SK-N-SH treated with all-trans-retinoic acid at 6 μM for 48 hours (cell line): Measurements from ENCODE around the gene VAT1L.
A peak's percentile ranks its signal among the peaks of the same experiment; 100 is the strongest.

ENCODE experiments used
- ATAC-seq: fragments of 200-7000 bp; cut with Tn5 transposase; 3 replicates; pipeline ENCODE4 v1.9.1; 2020; ENCODE audit warnings: mild to moderate bottlenecking, moderate library complexity
- ARNTL ChIP-seq: fragments of 450-650 bp; formaldehyde crosslinking; IDR thresholded peaks from 2 replicates; pipeline ENCODE4 v1.5.0; 2020; ENCODE audit warnings: low read depth, mild to moderate bottlenecking, moderate library complexity, borderline replicate concordance
- BACH2 ChIP-seq: fragments of 250-450 bp; sonication (Bioruptor Pico); IDR thresholded peaks from 2 replicates; pipeline ENCODE4 v1.9.0; 2021; ENCODE audit warnings: mild to moderate bottlenecking, borderline replicate concordance
- CSDC2 ChIP-seq: fragments of 250-450 bp; sonication (Bioruptor Pico); IDR thresholded peaks from 2 replicates; pipeline ENCODE4 v1.5.0; 2020; ENCODE audit warnings: mild to moderate bottlenecking, moderate library complexity
- ESRRG ChIP-seq: fragments of 250-450 bp; sonication (Bioruptor Pico); IDR thresholded peaks from 2 replicates; pipeline ENCODE4 v1.6.1; 2021; ENCODE audit warnings: mild to moderate bottlenecking
- GLIS3 ChIP-seq: fragments of 250-450 bp; sonication (Bioruptor Pico); IDR thresholded peaks from 2 replicates; pipeline ENCODE4 v1.5.0; 2020; ENCODE audit warnings: mild to moderate bottlenecking, moderate library complexity
- ISL1 ChIP-seq: fragments of 250-450 bp; sonication (Bioruptor Pico); IDR thresholded peaks from 2 replicates; pipeline ENCODE4 v2.1.2; 2022; ENCODE audit warnings: mild to moderate bottlenecking, moderate library complexity
- PPARA ChIP-seq: fragments of 250-450 bp; sonication (Bioruptor Pico); IDR thresholded peaks from 2 replicates; pipeline ENCODE4 v1.5.0; 2020; ENCODE audit warnings: mild to moderate bottlenecking, borderline replicate concordance
- RARB ChIP-seq: fragments of 250-450 bp; sonication (Bioruptor Pico); IDR thresholded peaks from 2 replicates; pipeline ENCODE4 v1.8.0; 2021; ENCODE audit warnings: mild to moderate bottlenecking, moderate library complexity
- SNAI2 ChIP-seq: fragments of 250-450 bp; sonication (Bioruptor Pico); IDR thresholded peaks from 2 replicates; pipeline ENCODE4 v1.5.0; 2020; ENCODE audit warnings: mild to moderate bottlenecking, moderate library complexity
- TCF4 ChIP-seq: fragments of 250-450 bp; sonication (Bioruptor Pico); IDR thresholded peaks from 2 replicates; pipeline ENCODE4 v1.8.0; 2021; ENCODE audit warnings: mild to moderate bottlenecking, moderate library complexity, borderline replicate concordance
- ZC3H10 ChIP-seq: fragments of 250-450 bp; sonication (Bioruptor Pico); IDR thresholded peaks from 2 replicates; pipeline ENCODE4 v1.5.1; 2021; ENCODE audit warnings: mild to moderate bottlenecking, moderate library complexity
- ZFP3 ChIP-seq: fragments of 250-450 bp; sonication (Bioruptor Pico); IDR thresholded peaks from 2 replicates; pipeline ENCODE4 v1.5.0; 2020; ENCODE audit warnings: mild to moderate bottlenecking, moderate library complexity
- ZFP30 ChIP-seq: fragments of 450-650 bp; formaldehyde crosslinking; IDR thresholded peaks from 2 replicates; pipeline ENCODE4 v1.5.0; 2022; ENCODE audit warnings: mild to moderate bottlenecking, moderate library complexity
- ZNF565 ChIP-seq: fragments of 450-650 bp; formaldehyde crosslinking; conservative IDR thresholded peaks from 2 replicates; pipeline ENCODE4 v1.5.0; 2020; ENCODE audit warnings: low read depth, mild to moderate bottlenecking, moderate library complexity
- ZNF70 ChIP-seq: fragments of 450-650 bp; formaldehyde crosslinking; IDR thresholded peaks from 2 replicates; pipeline ENCODE4 v1.5.0; 2020; ENCODE audit warnings: mild to moderate bottlenecking, moderate library complexity
- ZNF8 ChIP-seq: fragments of 450-650 bp; formaldehyde crosslinking; IDR thresholded peaks from 2 replicates; pipeline ENCODE4 v1.5.0; 2020; ENCODE audit warnings: mild to moderate bottlenecking, moderate library complexity
- TF ChIP-seq, protein P1 (sequence below): fragments of 250-450 bp; sonication (Bioruptor Pico); IDR thresholded peaks from 2 replicates; pipeline ENCODE4 v1.5.1; 2020; ENCODE audit warnings: low read depth, mild to moderate bottlenecking, moderate library complexity
- TF ChIP-seq, protein P2 (sequence below): fragments of 250-450 bp; sonication (Bioruptor Pico); IDR thresholded peaks from 2 replicates; pipeline ENCODE4 v1.8.0; 2020; ENCODE audit warnings: mild to moderate bottlenecking, moderate library complexity, borderline replicate concordance
- TF ChIP-seq, protein P3 (sequence below): fragments of 250-450 bp; sonication (Bioruptor Pico); IDR thresholded peaks from 2 replicates; pipeline ENCODE4 v1.5.0; 2020; ENCODE audit warnings: mild to moderate bottlenecking, moderate library complexity
- TF ChIP-seq, protein P4 (sequence below): fragments of 250-450 bp; sonication (Bioruptor Pico); IDR thresholded peaks from 2 replicates; pipeline ENCODE4 v1.5.1; 2021; ENCODE audit warnings: mild to moderate bottlenecking, moderate library complexity
- TF ChIP-seq, protein P5 (sequence below): fragments of 250-450 bp; sonication (Bioruptor Pico); IDR thresholded peaks from 2 replicates; pipeline ENCODE4 v1.8.0; 2021; ENCODE audit warnings: low read depth, mild to moderate bottlenecking, moderate library complexity, borderline replicate concordance

VAT1L gene

DNA sequence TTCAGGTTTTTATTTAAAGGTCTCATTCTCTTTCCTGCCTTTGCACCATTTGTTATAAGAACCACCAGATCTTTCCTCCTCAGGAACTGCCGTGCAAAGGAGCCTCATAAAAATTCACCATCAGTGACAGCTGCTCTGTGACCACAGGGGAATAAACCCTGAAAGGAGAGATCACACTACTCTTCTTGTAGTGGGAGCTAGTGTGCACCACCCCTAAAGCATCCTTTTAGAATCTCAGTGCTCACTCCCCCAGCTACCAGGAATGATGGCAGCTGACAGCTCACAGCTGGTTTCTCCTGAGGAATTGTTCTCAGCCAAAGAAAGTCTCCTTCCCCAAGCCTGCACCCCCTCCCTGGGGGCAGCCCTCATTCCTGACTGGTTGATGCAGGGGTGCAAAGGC is 18.7 kb downstream of the VAT1L start (continued):
- TF ChIP-seq, protein P1, sequence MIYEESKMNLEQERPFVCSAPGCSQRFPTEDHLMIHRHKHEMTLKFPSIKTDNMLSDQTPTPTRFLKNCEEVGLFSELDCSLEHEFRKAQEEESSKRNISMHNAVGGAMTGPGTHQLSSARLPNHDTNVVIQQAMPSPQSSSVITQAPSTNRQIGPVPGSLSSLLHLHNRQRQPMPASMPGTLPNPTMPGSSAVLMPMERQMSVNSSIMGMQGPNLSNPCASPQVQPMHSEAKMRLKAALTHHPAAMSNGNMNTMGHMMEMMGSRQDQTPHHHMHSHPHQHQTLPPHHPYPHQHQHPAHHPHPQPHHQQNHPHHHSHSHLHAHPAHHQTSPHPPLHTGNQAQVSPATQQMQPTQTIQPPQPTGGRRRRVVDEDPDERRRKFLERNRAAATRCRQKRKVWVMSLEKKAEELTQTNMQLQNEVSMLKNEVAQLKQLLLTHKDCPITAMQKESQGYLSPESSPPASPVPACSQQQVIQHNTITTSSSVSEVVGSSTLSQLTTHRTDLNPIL (CRISPR knock-in tag): no peak
- no peak for TF ChIP-seq SNAI2
- TF ChIP-seq ARNTL (CRISPR knock-in tag): no peak

DNA sequence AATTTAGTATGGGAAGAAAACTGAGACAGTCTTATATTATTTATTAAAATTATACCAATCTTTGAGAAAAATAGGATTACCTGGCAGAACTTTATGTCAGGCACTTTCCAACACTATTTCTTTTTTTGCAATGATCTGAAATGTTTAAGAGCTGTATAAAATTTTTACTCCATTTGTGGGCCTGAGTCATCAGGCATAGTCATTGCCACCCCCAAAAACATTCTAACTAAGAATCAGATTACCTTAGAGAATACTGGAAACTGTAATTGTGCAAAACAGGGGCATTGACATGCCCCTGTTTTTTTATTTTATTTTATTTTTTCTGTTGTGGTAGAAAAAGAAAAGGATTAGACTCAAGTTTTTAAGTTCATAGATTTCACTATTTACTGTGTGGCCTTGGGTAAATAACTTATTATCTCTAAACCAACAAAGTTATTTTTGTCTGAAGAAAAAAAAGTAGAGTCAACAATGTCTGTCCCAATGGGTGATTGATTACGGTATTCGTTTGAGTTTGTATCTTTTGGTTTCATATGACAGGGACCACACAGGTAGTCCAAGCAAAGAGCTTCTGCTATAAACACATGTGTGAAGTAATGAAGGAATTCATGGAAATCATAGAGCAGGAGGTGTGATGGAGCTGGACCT is 24.6 kb downstream of the VAT1L start:
- TF ChIP-seq PPARA (no peak), ISL1 (CRISPR knock-in tag) (no peak), GLIS3 (CRISPR knock-in tag) (no peak), RARB (CRISPR knock-in tag) (no peak), ZNF565 (no peak)
- peak; percentile 70 for ATAC-seq

DNA sequence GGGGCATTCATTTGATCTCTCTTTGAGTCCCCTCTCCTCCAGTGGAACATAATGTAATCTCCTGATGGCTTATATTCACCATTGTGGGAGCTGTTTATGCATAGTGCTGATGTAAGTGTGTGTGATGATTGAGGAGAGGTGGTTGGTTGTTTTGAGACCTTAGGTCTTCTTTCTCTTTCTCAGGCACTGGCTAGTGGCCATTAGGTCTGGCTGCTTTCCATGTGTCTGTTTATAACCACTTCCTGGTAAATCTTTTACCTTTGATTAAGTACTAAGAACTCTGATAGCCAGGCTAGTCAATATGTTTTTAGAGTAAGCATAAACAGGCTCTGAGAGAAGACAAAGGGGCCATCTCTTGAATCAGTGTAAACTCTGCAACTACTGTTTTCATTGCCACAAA is 27.9 kb downstream of the VAT1L start:
- peak; percentile 89 for ATAC-seq
- TF ChIP-seq CSDC2 (CRISPR knock-in tag) (0 out of 2 replicates have a peak, but pooled peaks have one; percentile 46), ZFP3 (0 out of 2 replicates have a peak, but pooled peaks have one; percentile 16), ISL1 (CRISPR knock-in tag) (peak; percentile 57), ZC3H10 (CRISPR knock-in tag) (no peak)
- TF ChIP-seq, protein P2, sequence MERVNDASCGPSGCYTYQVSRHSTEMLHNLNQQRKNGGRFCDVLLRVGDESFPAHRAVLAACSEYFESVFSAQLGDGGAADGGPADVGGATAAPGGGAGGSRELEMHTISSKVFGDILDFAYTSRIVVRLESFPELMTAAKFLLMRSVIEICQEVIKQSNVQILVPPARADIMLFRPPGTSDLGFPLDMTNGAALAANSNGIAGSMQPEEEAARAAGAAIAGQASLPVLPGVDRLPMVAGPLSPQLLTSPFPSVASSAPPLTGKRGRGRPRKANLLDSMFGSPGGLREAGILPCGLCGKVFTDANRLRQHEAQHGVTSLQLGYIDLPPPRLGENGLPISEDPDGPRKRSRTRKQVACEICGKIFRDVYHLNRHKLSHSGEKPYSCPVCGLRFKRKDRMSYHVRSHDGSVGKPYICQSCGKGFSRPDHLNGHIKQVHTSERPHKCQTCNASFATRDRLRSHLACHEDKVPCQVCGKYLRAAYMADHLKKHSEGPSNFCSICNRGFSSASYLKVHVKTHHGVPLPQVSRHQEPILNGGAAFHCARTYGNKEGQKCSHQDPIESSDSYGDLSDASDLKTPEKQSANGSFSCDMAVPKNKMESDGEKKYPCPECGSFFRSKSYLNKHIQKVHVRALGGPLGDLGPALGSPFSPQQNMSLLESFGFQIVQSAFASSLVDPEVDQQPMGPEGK (CRISPR knock-in tag): no peak

DNA sequence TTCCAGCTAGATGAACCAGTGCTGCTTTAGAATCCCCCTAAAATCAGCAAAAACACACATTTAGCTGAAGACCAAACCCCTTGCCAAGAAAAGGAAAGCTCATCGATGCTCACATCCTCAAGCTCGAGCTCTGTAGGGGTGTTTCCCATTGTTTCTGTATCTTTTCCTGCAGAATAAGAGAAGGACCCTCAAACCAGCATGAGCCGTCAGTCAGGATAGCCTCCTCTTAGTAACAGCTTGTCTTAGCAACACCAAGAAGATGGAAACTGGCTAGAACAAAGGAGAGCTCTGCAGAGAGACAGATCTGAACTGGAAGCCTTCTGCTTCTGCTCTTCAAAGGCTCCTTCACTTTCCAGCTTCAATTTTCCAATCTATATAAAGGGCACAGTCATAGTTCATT is 32.0 kb downstream of the VAT1L start:
- no peak for TF ChIP-seq TCF4
- TF ChIP-seq ISL1 (CRISPR knock-in tag): no peak
- TF ChIP-seq, protein P3, sequence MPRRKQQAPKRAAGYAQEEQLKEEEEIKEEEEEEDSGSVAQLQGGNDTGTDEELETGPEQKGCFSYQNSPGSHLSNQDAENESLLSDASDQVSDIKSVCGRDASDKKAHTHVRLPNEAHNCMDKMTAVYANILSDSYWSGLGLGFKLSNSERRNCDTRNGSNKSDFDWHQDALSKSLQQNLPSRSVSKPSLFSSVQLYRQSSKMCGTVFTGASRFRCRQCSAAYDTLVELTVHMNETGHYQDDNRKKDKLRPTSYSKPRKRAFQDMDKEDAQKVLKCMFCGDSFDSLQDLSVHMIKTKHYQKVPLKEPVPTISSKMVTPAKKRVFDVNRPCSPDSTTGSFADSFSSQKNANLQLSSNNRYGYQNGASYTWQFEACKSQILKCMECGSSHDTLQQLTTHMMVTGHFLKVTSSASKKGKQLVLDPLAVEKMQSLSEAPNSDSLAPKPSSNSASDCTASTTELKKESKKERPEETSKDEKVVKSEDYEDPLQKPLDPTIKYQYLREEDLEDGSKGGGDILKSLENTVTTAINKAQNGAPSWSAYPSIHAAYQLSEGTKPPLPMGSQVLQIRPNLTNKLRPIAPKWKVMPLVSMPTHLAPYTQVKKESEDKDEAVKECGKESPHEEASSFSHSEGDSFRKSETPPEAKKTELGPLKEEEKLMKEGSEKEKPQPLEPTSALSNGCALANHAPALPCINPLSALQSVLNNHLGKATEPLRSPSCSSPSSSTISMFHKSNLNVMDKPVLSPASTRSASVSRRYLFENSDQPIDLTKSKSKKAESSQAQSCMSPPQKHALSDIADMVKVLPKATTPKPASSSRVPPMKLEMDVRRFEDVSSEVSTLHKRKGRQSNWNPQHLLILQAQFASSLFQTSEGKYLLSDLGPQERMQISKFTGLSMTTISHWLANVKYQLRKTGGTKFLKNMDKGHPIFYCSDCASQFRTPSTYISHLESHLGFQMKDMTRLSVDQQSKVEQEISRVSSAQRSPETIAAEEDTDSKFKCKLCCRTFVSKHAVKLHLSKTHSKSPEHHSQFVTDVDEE (CRISPR knock-in tag): no peak
- TF ChIP-seq ZNF70 (CRISPR knock-in tag): no peak
- TF ChIP-seq ZNF565: no peak
- no peak for TF ChIP-seq GLIS3 (CRISPR knock-in tag)
- TF ChIP-seq ESRRG (CRISPR knock-in tag): no peak
- no peak for TF ChIP-seq BACH2 (CRISPR knock-in tag)
- no peak for TF ChIP-seq ZFP30 (CRISPR knock-in tag)
- no peak for TF ChIP-seq CSDC2 (CRISPR knock-in tag)
- TF ChIP-seq, protein P4, sequence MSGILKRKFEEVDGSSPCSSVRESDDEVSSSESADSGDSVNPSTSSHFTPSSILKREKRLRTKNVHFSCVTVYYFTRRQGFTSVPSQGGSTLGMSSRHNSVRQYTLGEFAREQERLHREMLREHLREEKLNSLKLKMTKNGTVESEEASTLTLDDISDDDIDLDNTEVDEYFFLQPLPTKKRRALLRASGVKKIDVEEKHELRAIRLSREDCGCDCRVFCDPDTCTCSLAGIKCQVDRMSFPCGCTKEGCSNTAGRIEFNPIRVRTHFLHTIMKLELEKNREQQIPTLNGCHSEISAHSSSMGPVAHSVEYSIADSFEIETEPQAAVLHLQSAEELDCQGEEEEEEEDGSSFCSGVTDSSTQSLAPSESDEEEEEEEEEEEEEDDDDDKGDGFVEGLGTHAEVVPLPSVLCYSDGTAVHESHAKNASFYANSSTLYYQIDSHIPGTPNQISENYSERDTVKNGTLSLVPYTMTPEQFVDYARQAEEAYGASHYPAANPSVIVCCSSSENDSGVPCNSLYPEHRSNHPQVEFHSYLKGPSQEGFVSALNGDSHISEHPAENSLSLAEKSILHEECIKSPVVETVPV (CRISPR knock-in tag): no peak
- TF ChIP-seq ZNF8 (CRISPR knock-in tag): no peak
- TF ChIP-seq, protein P2 (CRISPR knock-in tag): no peak
- no peak for TF ChIP-seq PPARA
- TF ChIP-seq, protein P5, sequence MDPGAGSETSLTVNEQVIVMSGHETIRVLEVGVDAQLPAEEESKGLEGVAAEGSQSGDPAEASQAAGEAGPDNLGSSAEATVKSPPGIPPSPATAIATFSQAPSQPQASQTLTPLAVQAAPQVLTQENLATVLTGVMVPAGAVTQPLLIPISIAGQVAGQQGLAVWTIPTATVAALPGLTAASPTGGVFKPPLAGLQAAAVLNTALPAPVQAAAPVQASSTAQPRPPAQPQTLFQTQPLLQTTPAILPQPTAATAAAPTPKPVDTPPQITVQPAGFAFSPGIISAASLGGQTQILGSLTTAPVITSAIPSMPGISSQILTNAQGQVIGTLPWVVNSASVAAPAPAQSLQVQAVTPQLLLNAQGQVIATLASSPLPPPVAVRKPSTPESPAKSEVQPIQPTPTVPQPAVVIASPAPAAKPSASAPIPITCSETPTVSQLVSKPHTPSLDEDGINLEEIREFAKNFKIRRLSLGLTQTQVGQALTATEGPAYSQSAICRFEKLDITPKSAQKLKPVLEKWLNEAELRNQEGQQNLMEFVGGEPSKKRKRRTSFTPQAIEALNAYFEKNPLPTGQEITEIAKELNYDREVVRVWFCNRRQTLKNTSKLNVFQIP: no peak
- no peak for TF ChIP-seq ZFP3
- TF ChIP-seq ARNTL (CRISPR knock-in tag): no peak
- TF ChIP-seq ZC3H10 (CRISPR knock-in tag): no peak
- TF ChIP-seq, all 23 proteins: peak for 0
- no peak for ATAC-seq
